Activated gamma-delta T cell treated with Interleukin-2 at 50 U/mL for 16 hours (primary cell): Measurements from ENCODE around the gene VWA8.
"Not testable (repeated sequence)": the region's sequence is repeated elsewhere in the genome, so short reads cannot be mapped to it uniquely, and the experiment has no call there.

ENCODE experiments used
- DNase-seq: peaks from one replicate; pipeline ENCODE4 v3.0.0-alpha.2; 2020

VWA8 gene

GRCh38 chr13:41675306-41675705 lies 285.6 kb downstream of the VWA8 start:
- no peak for DNase-seq

GRCh38 chr13:41674246-41674645 lies 286.7 kb downstream of the VWA8 start:
- DNase-seq = no peak

- no peak for DNase-seq
These were observed 287.3 kb downstream of the VWA8 start for GRCh38 chr13:41673640-41674039.

GRCh38 chr13:41670873-41671443 lies 290.0 kb downstream of the VWA8 start:
- no peak for DNase-seq

- DNase-seq = peak; percentile 14
These were observed 292.7 kb downstream of the VWA8 start for GRCh38 chr13:41668130-41668757.

GRCh38 chr13:41666644-41667043 lies 294.3 kb downstream of the VWA8 start:
- DNase-seq = no peak

GRCh38 chr13:41660411-41660810 lies 300.5 kb downstream of the VWA8 start:
- DNase-seq = no peak

GRCh38 chr13:41658057-41658661 lies 302.8 kb downstream of the VWA8 start:
- DNase-seq = no peak

GRCh38 chr13:41655997-41656396 lies 304.9 kb downstream of the VWA8 start:
- no peak for DNase-seq

- no peak for DNase-seq
These were observed 306.1 kb downstream of the VWA8 start for GRCh38 chr13:41654796-41655195.

- DNase-seq = peak; percentile 42
These were observed 308.1 kb downstream of the VWA8 start for GRCh38 chr13:41652735-41653361.

- DNase-seq = no peak
These were observed 309.4 kb downstream of the VWA8 start for GRCh38 chr13:41651413-41652058.

- no peak for DNase-seq
These were observed 310.2 kb downstream of the VWA8 start for GRCh38 chr13:41650706-41651105.

- DNase-seq = no peak
These were observed 311.2 kb downstream of the VWA8 start for GRCh38 chr13:41649659-41650058.

- no peak for DNase-seq
These were observed 312.5 kb downstream of the VWA8 start for GRCh38 chr13:41648314-41648935.

GRCh38 chr13:41647699-41648313 lies 313.1 kb downstream of the VWA8 start:
- not testable (repeated sequence) for DNase-seq

- no peak for DNase-seq
These were observed 315.6 kb downstream of the VWA8 start for GRCh38 chr13:41645331-41645730.

GRCh38 chr13:41644742-41645141 lies 316.2 kb downstream of the VWA8 start:
- no peak for DNase-seq

GRCh38 chr13:41643507-41643906 lies 317.4 kb downstream of the VWA8 start:
- no peak for DNase-seq

GRCh38 chr13:41641961-41642360 lies 318.9 kb downstream of the VWA8 start:
- DNase-seq = no peak

- DNase-seq = no peak
These were observed 319.5 kb downstream of the VWA8 start for GRCh38 chr13:41641429-41641828.

GRCh38 chr13:41639955-41640780 lies 320.7 kb downstream of the VWA8 start:
- no peak for DNase-seq
